Measurements from ENCODE around the gene DPP9. TPM values are rescaled to one million over a fixed set of nuclear protein-coding genes. Genes with fewer than 3 reads are reported as not detected.

The DPP9 gene
- total RNA-seq, 2 donors from 2014 or later: 56.3 to 100 TPM

DNA sequence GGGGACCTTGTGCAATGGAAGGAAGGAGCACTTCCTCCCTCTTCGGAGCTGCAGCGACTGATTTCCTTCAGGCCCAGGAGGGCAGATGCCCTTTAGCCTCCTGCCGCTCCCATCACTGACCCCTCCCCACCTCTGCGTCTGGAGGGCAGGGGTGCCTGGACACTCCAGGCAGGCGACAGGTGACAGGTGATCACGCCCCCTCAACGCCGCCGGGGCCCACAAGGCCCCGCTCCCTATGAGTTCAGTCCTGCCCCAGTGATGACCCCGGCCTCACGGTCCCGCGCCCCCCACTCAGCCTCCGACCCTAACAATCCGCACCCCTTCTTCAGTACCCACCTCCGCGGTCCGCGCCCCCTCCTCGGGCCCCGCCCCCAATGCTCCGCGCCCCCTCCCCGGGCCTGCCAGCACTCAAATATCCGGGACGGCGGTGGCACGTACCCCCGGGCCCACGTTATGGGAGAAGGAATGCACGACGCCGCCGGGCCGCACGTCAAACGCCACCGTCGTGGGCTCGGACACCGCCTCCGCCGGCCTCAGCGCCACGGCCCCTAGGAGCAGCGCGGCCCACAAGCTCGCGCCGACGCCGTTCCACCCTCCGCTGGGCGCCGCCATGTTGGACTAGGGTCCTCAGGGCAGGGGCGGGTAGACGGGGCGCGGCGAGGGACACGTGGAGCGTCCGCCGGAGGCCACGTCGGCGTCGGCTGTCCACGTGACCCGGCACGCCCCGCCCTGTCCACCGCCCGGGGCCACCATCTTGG, 53.7 kb downstream of the DPP9 start, which contains the start of gene MYDGF:
MYDGF (minus strand) TSS at position 620 of the 758 bp plus-strand sequence; CDS start at position 612, 8 bp downstream.
- Histone ChIP-seq H3K9me3 (no peaks in the 10 kb centered on the region), H3K27me3 (no peaks in the 10 kb centered on the region), H3K27ac (peak within 1 kb of the TSS; percentile 63), H3K9ac (ENCODE audit: low read depth in 2 of 2, low read length in 2 of 2) (peak within 1 kb of the TSS; percentile 89 to 92), H3K4me3 (peak within 1 kb of the TSS; percentile 90), H3K4me1 (peaks cover 7% of the 10 kb centered on the region), H3K36me3 (peaks cover 5% of the 10 kb centered on the region)
- DNase-seq: peak; percentile 92
- intact Hi-C loops (cut with DNase I): no loop called here
- TF ChIP-seq, protein P1, sequence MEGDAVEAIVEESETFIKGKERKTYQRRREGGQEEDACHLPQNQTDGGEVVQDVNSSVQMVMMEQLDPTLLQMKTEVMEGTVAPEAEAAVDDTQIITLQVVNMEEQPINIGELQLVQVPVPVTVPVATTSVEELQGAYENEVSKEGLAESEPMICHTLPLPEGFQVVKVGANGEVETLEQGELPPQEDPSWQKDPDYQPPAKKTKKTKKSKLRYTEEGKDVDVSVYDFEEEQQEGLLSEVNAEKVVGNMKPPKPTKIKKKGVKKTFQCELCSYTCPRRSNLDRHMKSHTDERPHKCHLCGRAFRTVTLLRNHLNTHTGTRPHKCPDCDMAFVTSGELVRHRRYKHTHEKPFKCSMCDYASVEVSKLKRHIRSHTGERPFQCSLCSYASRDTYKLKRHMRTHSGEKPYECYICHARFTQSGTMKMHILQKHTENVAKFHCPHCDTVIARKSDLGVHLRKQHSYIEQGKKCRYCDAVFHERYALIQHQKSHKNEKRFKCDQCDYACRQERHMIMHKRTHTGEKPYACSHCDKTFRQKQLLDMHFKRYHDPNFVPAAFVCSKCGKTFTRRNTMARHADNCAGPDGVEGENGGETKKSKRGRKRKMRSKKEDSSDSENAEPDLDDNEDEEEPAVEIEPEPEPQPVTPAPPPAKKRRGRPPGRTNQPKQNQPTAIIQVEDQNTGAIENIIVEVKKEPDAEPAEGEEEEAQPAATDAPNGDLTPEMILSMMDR (IDR thresholded peaks at IDR 0.05): no peak

DNA sequence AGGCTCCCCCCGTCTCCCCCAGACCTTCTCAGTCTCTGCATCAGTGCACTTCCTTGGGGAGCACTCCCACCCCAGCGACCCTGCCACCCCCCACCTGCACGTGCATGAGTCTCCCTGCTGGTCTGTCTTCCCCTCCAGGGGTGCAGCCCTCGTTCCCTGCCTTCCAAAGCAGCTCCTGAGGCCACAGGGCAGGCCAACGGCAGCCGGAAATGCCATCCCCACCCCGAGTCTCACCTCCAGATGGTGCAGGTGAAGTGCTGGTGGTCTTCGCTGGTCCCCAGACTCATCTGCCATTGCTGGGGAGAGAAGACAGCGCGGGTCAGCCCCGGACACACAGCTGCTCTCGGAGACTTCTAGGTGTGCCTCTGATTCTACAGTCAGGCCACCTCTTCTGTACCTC, 59.0 kb downstream of the DPP9 start:
- TF ChIP-seq, protein P1 (IDR thresholded peaks at IDR 0.05): no peak
- Histone ChIP-seq H3K4me3 (no peak overlapping the region), H3K4me1 (peaks cover 15% of the 10 kb centered on the region), H3K9me3 (no peaks in the 10 kb centered on the region), H3K27me3 (no peaks in the 10 kb centered on the region), H3K36me3 (peaks cover 19% of the 10 kb centered on the region), H3K27ac (no peak overlapping the region), H3K9ac (ENCODE audit: low read depth in 2 of 2, low read length in 2 of 2) (no peak overlapping the region)
- DNase-seq: no peak
- intact Hi-C loops (cut with DNase I): no loop called here

DNA sequence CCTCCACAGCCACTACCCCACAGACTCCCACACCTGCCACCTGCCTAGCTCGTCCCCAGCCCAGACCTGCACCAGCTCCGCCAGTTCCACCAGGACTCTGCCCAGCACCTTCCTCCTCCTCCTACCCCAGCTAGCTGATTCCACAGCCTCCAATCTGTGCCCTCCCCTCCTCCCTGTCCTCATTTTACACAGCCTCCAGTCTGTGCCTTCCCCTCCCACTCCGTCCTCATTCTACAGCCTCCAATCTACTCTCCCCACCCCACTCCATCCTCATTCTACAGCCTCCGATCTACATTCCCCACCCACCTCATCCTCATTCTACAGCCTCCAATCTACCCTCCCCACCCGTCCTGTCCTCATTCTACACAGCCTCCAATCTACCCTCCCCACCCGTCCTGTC, 60.8 kb downstream of the DPP9 start:
- TF ChIP-seq, protein P1 (IDR thresholded peaks at IDR 0.05): no peak
- H3K36me3 ChIP-seq: peaks cover 30% of the 10 kb centered on the region
- no peak overlapping the region for H3K4me3 ChIP-seq
- no peak for DNase-seq
- peaks cover 8% of the 10 kb centered on the region for H3K4me1 ChIP-seq
- no peaks in the 10 kb centered on the region for H3K27me3 ChIP-seq
- H3K9me3 ChIP-seq: no peaks in the 10 kb centered on the region
- H3K9ac ChIP-seq (ENCODE audit: low read depth in 2 of 2, low read length in 2 of 2): no peak overlapping the region
- H3K27ac ChIP-seq: no peak overlapping the region
- intact Hi-C loops (cut with DNase I): no loop called here

DNA sequence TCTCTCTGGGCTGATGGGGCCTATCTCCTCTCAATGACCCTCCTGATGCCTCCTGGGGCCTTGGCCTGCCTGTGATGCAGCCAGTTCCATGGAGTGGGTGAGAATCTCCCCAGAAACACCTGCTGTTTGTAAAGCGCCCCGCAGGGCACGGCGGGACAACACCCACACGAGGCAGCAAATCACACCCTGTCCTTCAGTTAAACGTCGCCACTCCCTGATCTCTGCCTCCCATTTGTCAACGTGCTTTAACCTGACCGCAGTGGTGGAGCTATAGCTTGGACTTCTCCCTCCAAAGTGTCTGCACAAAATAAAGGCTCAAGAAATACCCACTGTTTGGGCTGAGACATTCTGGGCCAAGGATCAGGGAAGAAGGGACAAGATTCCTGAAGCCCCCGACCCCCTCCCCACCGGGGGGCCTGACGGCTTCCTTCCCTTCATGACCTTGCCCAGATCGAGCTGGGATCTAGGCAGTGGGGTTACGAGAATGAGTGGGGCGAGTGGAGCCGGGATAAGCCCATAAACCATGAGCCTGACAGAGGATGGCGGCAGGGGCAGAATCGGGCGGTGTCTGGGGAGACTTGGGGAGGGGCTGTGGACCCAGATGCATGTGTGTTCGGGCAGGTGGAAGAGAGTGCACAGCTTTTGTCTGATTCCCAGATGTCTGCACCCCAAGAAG, 61.5 kb downstream of the DPP9 start:
- no peak overlapping the region for H3K4me3 ChIP-seq
- H3K27me3 ChIP-seq: no peaks in the 10 kb centered on the region
- no peaks in the 10 kb centered on the region for H3K9me3 ChIP-seq
- H3K27ac ChIP-seq: no peak overlapping the region
- TF ChIP-seq, protein P1 (IDR thresholded peaks at IDR 0.05): no peak
- no peak for DNase-seq
- intact Hi-C loops (cut with DNase I): no loop called here
- peaks cover 8% of the 10 kb centered on the region for H3K4me1 ChIP-seq
- H3K9ac ChIP-seq (ENCODE audit: low read depth in 2 of 2, low read length in 2 of 2): peak overlapping the region in 1 of 2 donors; percentile 12
- peaks cover 30% of the 10 kb centered on the region for H3K36me3 ChIP-seq

DNA sequence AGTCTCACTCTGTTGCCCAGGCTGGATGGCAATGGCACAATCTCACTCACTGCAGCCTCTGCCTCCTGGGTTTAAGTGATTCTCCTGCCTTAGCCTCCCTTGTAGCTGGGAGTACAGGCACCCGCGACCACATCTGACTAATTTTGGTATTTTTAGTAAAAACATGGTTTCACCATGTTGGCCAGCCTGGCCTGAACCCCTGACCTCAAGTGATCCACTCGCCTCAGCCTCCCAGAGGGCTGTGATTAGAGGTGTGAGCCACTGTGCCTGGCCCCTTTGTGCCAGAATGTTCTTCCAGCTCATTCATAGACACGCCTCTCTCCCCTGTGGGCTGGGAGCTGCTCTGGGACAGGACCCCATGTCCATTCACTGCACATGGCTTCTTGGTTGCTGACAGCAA, 62.6 kb downstream of the DPP9 start:
- Histone ChIP-seq H3K27me3 (no peaks in the 10 kb centered on the region), H3K27ac (no peak overlapping the region), H3K9ac (ENCODE audit: low read depth in 2 of 2, low read length in 2 of 2) (no peak overlapping the region), H3K36me3 (peaks cover 25% of the 10 kb centered on the region), H3K4me3 (no peak overlapping the region), H3K9me3 (no peaks in the 10 kb centered on the region), H3K4me1 (peaks cover 8% of the 10 kb centered on the region)
- no peak for DNase-seq
- TF ChIP-seq, protein P1 (IDR thresholded peaks at IDR 0.05): no peak
- intact Hi-C loops (cut with DNase I): no loop called here
